GM19467 (cell line): ENCODE measurements around the gene PCMT1.
"Not testable (repeated sequence)": the region's sequence is repeated elsewhere in the genome, so short reads cannot be mapped to it uniquely, and the experiment has no call there.

Experiments used
- ATAC-seq: cut with Tn5 transposase; IDR thresholded peaks from one replicate; pipeline ENCODE4 v1.9.1; 2021; ENCODE audit warnings: mild to moderate bottlenecking, moderate library complexity; ENCODE audit not compliant: unreplicated experiment

Gene PCMT1

DNA sequence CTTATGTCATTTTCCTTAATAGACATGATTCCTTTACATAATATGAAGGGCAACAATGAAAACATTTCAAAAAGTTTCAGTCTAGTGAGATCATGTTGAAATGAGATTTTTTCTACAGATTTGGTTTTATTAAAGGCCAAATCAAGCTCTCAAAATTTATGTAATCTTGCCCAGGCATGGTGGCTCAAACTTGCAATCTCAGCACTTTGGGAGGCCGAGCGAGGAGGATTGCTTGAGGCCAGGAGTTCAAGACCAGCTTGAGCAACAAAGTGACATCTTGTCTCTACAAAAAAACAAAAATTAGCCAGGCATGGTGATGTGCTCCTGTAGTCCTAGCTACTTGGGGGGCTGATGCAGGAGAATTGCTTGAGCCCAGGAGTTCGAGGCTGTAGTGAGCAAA is 63.8 kb downstream of the PCMT1 start:
- no peak for ATAC-seq

DNA sequence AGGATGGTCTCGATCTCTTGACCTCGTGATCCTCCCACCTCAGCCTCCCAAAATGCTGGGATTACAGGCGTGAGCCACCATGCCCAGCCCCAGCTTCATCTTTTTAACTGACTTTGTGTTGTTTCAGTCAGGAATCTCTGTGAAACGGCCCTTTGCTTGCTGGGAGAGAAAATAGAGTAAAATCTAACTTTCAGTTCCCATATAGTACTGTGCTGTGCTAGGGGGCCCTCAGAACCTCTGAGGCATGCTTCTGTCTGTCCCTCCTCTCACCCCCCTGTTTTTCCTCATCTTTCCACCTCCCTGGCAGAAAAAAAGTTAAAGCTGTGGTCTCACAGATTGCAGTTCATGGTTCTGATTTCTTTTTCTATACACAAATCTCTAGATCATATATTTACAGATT is 66.2 kb downstream of the PCMT1 start:
- no peak for ATAC-seq

- ATAC-seq = no peak
Observed at GRCh38 chr6:149820506-149820905, 71.0 kb downstream of the PCMT1 start.

- no peak for ATAC-seq
Observed at GRCh38 chr6:149821492-149821891, 72.0 kb downstream of the PCMT1 start.

GRCh38 chr6:149823013-149823412 is 73.5 kb downstream of the PCMT1 start:
- no peak for ATAC-seq

- no peak for ATAC-seq
Observed at GRCh38 chr6:149825292-149825691, 75.8 kb downstream of the PCMT1 start.

GRCh38 chr6:149830731-149831307 is 81.3 kb downstream of the PCMT1 start:
- no peak for ATAC-seq

- ATAC-seq = no peak
Observed at GRCh38 chr6:149831308-149831820, 81.8 kb downstream of the PCMT1 start.

DNA sequence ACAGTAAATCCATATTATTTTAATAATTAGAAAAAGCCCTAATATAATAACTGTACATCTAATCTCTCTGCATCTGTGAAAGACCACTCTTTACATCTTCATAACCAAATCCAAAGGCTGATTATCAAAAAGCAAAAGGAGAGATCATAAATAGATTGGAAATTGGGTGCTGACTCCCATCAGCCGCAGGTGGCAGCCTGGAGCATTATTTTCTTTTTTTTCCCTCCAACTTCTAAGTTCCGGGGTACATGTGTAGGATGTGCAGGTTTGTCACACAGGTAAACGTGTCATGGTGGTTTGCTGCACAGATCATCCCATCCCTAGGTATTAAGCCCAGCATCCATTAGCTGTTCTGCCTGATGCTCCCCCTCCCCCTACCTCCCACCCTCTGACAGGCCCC is 84.1 kb downstream of the PCMT1 start:
- no peak for ATAC-seq

- ATAC-seq = no peak
Observed at GRCh38 chr6:149834513-149835481, 85.3 kb downstream of the PCMT1 start.

GRCh38 chr6:149840345-149841075 is 91.0 kb downstream of the PCMT1 start:
- ATAC-seq = no peak

- no peak for ATAC-seq
Observed at GRCh38 chr6:149842331-149842730, 92.8 kb downstream of the PCMT1 start.

DNA sequence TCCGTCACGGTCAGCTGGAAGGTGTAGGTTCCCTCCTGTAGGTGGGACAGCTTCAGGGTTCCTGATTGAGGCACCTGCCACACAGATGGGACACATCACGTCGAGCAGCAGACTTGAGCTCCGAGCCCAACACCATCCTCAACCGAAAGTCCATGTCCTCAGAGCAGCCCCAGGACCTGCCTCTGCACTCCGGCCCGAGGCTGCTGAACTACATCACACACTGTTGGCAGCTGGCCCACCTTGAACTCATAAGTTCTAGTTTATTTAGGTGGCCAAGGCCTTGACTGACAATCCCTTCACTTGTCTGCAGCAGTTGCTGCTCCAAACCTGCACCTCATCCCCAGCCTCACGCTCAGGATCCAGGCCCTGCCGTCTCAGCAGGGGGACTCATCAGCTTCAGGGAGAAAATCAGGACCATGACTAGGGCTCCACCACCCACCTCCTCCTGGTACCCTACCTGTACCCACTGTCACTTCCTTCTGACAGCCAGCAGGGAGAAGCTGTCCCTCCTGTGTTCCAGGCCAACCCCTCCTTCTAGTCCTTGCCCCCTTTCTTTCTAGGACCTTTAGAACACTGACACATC is 93.6 kb downstream of the PCMT1 start:
- no peak for ATAC-seq

GRCh38 chr6:149844036-149844435 is 94.5 kb downstream of the PCMT1 start:
- ATAC-seq = not testable (repeated sequence)

DNA sequence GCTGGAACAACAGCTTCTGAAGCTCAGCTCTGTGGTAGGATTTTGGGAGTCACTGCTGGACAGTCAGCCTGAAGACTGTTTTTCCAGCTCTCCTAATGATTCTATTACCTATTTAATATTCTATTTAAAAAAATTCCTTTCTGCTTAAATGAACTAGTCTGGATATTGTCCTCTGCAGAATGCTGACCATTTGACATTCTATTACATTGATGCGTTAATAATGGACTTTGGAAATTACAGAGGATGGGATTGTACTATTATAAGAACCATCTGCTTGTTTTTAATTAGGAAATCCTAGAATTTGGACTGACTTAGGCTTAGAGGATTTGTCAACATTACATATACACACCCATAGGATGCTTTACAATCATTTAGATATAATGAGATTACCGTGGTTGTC is 94.9 kb downstream of the PCMT1 start:
- no peak for ATAC-seq

DNA sequence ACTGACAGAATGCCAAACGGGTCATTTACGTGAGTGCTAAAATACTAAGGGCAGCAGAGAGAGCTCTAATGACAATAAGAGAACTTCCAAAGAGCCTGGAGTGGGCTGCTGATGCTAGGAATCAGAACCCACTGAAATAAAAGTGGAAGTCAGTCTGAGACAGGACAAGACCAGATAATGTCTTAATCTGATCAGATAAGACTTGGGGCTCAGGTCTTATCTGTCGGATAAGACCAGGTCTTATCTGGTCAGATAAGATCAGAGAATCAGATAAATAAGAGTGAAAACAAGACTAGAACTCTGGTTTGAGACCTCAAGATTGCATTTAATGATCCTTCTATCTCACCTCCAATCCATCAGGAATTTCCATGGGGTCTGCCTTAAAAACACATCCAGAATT is 96.0 kb downstream of the PCMT1 start:
- no peak for ATAC-seq

DNA sequence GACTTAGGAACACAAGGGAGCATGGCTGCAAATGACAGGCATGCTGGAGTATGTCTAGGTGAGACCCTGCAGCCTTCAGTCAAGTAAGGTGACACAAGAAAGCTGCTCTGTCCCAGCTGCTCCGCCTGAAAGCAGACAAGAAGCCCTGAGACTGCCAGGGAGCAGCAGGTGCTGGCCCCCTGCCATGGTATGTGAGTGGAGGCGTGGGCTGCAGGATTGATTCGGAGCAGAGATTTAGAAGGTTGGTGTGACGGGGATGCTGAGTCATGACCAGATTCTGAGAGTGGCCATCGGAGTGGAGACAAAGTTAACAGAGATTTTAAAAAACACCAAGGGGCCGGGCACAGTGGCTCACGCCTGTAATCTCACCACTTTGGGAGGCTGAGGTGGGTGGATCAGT is 96.8 kb downstream of the PCMT1 start:
- no peak for ATAC-seq

- no peak for ATAC-seq
Observed at GRCh38 chr6:149847939-149848267, 98.4 kb downstream of the PCMT1 start.

DNA sequence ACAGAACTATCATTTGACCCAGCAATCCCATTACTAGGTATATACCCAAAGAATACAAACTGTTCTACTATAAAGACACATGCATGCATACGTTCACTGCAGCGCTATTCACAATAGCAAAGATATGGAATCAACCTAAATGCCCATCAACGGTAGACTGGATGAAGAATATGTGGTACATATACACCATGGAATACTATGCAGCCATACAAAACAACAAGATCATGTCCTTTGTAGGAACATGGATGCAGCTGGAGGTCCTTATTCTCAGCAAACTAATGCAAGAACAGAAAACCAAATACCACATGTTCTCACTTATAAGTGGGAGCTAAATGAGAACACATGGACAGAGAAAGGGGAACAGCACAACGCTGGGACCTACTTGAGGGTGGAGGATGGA is 98.8 kb downstream of the PCMT1 start:
- ATAC-seq = not testable (repeated sequence)

- ATAC-seq = no peak
Observed at GRCh38 chr6:149851461-149852110, 102.0 kb downstream of the PCMT1 start.

DNA sequence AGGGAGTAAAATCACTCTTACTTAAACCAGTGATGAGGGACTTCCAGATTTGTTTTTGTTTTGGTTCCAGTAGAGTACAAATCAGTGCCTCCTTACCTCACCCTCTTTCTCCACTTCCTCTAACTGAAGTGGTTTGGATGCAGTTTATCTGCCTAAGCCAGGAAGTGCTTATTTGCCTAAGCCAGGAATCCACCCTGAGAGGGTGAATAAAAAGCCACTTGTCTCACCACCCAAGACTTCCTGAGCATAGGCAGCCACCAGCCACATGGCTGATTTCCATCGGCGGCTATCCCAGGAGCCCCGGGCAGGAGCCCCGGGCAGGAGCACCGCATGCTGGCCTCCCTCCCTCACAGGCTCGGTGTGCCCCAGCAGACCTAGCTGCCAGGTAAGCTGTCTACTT is 102.6 kb downstream of the PCMT1 start:
- ATAC-seq = no peak
